Measurements from ENCODE around the gene ERG. TPM values are rescaled to one million over a fixed set of nuclear protein-coding genes. Genes with fewer than 3 reads are reported as not detected.

Gene ERG
- total and polyA plus RNA-seq, 8 donors = 1.7 to 4.6 (median 2.6) TPM

GRCh38 chr21:38401191-38401926 is 96.9 kb downstream of the ERG start:
- FAIRE-seq (no peak), ATAC-seq (no peak), DNase-seq (no peak)
- H3K27ac ChIP-seq = no peak overlapping the region
- H3K4me1 ChIP-seq = no peaks in the 10 kb centered on the region
- H3K9me3 ChIP-seq = no peaks in the 10 kb centered on the region
- H3K4me3 ChIP-seq = no peak overlapping the region
- TF ChIP-seq, protein P1, sequence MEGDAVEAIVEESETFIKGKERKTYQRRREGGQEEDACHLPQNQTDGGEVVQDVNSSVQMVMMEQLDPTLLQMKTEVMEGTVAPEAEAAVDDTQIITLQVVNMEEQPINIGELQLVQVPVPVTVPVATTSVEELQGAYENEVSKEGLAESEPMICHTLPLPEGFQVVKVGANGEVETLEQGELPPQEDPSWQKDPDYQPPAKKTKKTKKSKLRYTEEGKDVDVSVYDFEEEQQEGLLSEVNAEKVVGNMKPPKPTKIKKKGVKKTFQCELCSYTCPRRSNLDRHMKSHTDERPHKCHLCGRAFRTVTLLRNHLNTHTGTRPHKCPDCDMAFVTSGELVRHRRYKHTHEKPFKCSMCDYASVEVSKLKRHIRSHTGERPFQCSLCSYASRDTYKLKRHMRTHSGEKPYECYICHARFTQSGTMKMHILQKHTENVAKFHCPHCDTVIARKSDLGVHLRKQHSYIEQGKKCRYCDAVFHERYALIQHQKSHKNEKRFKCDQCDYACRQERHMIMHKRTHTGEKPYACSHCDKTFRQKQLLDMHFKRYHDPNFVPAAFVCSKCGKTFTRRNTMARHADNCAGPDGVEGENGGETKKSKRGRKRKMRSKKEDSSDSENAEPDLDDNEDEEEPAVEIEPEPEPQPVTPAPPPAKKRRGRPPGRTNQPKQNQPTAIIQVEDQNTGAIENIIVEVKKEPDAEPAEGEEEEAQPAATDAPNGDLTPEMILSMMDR (IDR thresholded peaks at IDR 0.05) = no peak
- intact Hi-C loops (cut with DNase I) = no loop called here
- no peaks in the 10 kb centered on the region for H3K36me3 ChIP-seq
- H3K27me3 ChIP-seq = peaks cover 0 to 10% (median 1%) of the 10 kb centered on the region in 4 donors
- WGBS, 2 donors = 51 to 62% methylated on average over 12 of the region's 12 CpGs

DNA sequence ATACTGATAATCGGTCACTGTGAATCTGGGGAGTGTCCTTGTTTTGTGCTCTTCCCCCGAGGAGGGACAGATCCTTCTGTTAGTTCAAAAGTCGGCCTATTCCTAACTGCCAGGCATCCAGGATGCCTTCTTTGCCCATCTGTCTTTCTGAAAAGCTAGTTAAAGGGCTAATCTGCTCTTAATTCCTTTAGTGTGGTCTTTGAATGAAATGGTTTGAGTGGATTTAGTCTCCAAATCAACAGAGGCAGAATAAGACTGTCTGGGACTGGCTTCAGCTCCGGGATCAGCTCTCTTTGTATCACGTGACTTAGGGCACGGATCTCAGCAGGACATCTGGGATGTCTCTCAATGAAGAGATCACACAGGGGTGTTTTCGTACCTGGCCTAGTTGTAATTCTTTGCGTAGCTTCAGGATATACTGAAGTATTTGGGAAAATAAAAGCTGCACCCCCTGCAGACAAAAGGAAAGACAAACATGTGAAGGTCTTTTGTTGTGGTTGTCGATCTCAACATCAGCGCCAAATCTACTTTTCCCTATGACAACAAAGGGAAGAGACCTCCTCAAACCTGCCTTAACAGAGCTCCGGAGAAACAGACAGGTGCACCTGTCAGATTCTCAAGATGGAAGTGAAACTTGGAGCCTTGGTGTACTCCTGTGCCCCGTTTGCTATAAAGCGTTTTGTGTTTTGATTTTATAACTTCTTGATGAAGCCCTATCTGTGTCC is 97.9 kb downstream of the ERG start:
- FAIRE-seq (no peak), ATAC-seq (no peak), DNase-seq (no peak)
- Histone ChIP-seq H3K27me3 (peaks cover 0 to 10% (median 1%) of the 10 kb centered on the region in 4 donors), H3K27ac (no peak overlapping the region), H3K9me3 (no peaks in the 10 kb centered on the region), H3K36me3 (no peaks in the 10 kb centered on the region), H3K4me1 (no peaks in the 10 kb centered on the region), H3K4me3 (no peak overlapping the region)
- TF ChIP-seq, protein P1 (IDR thresholded peaks at IDR 0.05) = no peak
- 43 to 50% methylated on average over 13 of the region's 13 CpGs for WGBS, 2 donors
- intact Hi-C loops (cut with DNase I) = no loop called here

- no peak overlapping the region for H3K4me3 ChIP-seq
- ATAC-seq (no peak), FAIRE-seq (no peak), DNase-seq (no peak)
- intact Hi-C loops (cut with DNase I) = no loop called here
- no peaks in the 10 kb centered on the region for H3K4me1 ChIP-seq
- no peaks in the 10 kb centered on the region for H3K9me3 ChIP-seq
- H3K36me3 ChIP-seq = no peaks in the 10 kb centered on the region
- WGBS, 2 donors = 46 to 53% methylated on average over 3 of the region's 3 CpGs
- peaks cover 0 to 10% (median 1%) of the 10 kb centered on the region in 4 donors for H3K27me3 ChIP-seq
- TF ChIP-seq, protein P1 (IDR thresholded peaks at IDR 0.05) = no peak
- H3K27ac ChIP-seq = no peak overlapping the region
Observed at GRCh38 chr21:38399103-38399502, 99.2 kb downstream of the ERG start.

DNA sequence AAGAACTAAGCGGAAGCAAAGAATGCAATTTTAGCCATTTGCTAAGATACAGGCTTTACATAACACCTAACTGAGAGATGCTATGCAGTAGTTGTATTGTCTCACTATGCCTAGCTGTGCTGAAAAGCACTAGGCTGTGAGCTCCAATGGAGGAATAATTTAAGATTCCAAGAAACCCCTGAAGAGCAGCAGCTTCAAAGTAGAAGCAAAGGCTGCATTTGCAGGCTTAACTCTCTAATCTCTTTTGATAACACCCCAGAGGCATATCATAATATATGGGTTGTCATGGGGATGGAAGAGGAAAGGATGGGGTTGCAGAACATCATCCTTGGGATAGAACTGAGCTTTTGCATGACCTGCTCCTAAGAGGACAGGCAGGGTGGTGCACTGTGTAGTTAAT is 102.0 kb downstream of the ERG start:
- Histone ChIP-seq H3K4me1 (no peaks in the 10 kb centered on the region), H3K9me3 (no peaks in the 10 kb centered on the region), H3K36me3 (no peaks in the 10 kb centered on the region), H3K27me3 (peaks cover 0 to 6% (median 1%) of the 10 kb centered on the region in 4 donors), H3K4me3 (no peak overlapping the region), H3K27ac (no peak overlapping the region)
- 78 to 79% methylated on average over 1 of the region's 1 CpG for WGBS, 2 donors
- intact Hi-C loops (cut with DNase I) = no loop called here
- no peak for FAIRE-seq
- DNase-seq = no peak
- TF ChIP-seq, protein P1 (IDR thresholded peaks at IDR 0.05) = no peak
- no peak for ATAC-seq

DNA sequence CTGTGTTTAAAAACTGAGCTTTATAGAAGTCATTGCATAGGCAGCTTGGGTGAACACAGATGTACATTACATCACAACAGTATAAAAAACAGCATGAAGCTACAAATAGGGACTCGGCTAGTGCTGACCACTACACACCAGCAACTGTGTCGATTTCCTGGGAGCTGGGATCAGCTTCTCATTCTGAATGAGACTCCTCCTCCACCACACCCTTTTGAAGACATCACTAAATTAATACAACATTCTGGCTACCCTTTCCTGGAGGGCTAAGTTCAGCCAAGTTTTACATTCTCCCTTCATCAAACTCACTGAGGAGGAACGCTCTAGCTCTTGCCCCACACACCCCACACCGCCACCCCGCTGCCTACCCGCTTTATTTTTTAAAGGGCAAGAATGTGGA is 102.7 kb downstream of the ERG start:
- DNase-seq = no peak
- ATAC-seq = no peak
- intact Hi-C loops (cut with DNase I) = no loop called here
- H3K4me3 ChIP-seq = no peak overlapping the region
- no peaks in the 10 kb centered on the region for H3K4me1 ChIP-seq
- no peak for FAIRE-seq
- H3K27me3 ChIP-seq = peaks cover 0 to 6% (median 1%) of the 10 kb centered on the region in 4 donors
- no peaks in the 10 kb centered on the region for H3K36me3 ChIP-seq
- TF ChIP-seq, protein P1 (IDR thresholded peaks at IDR 0.05) = no peak
- no peak overlapping the region for H3K27ac ChIP-seq
- H3K9me3 ChIP-seq = no peaks in the 10 kb centered on the region
- WGBS, 2 donors = 58 to 68% methylated on average over 6 of the region's 6 CpGs

Measured in pancreas (tissue), 10 donors.